IMR-90 (cell line): ENCODE data around the gene ROGDI. TPM values are rescaled to one million over a fixed set of nuclear protein-coding genes. Genes with fewer than 3 reads are reported as not detected.
A peak's percentile ranks its signal among the peaks of the same experiment; 100 is the strongest.

ENCODE experiments used
- ATAC-seq: fragments of 200-7000 bp; cut with Tn5 transposase; 2 replicates; pipeline ENCODE4 v1.9.1; 2020; ENCODE audit warnings: low read depth, mild to moderate bottlenecking, moderate library complexity
- BruUV-seq: library from RNA; stranded (reverse); fragments of 400-500 nt; replicated peaks from 2 replicates; lab custom pipeline; 2021; lab: Mats Ljungman, UMichigan
- CTCF ChIA-PET: fragments of 300-600 bp; formaldehyde crosslinking; extraction: SDS; loops from one replicate; lab custom pipeline; 2021; ENCODE audit warnings: antibody characterized with exemption; lab: Yijun Ruan, JAX
- POLR2A ChIA-PET: fragments of 300-600 bp; sonication (Branson Sonifier 250); formaldehyde crosslinking; loops from one replicate; lab custom pipeline; 2022; ENCODE audit warnings: antibody characterized with exemption; ENCODE audit not compliant: unreplicated experiment; lab: Charles Lee
- DNase-seq: peaks from one replicate; pipeline ENCODE4 v3.0.0; 2013
- H2AFZ ChIP-seq: replicated peaks from 2 replicates; pipeline ENCODE3; 2013; ENCODE audit warnings: low read length, mild to moderate bottlenecking; ENCODE audit not compliant: poor library complexity
- H2AK5ac ChIP-seq: 2 replicates; pipeline ENCODE4 v1.6.1; 2013; ENCODE audit warnings: low read depth, low read length, inconsistent platforms
- H2AK9ac ChIP-seq: replicated peaks from 2 replicates; pipeline ENCODE3; 2013; ENCODE audit warnings: mild to moderate bottlenecking, low read depth, low read length, moderate library complexity; ENCODE audit not compliant: poor library complexity
- H2BK120ac ChIP-seq: 2 replicates; pipeline ENCODE4 v1.6.1; 2013; ENCODE audit warnings: low read depth, low read length, inconsistent platforms
- H2BK15ac ChIP-seq: 3 replicates; pipeline ENCODE4 v1.6.1; 2013; ENCODE audit warnings: low read depth, low read length, inconsistent platforms
- H2BK20ac ChIP-seq: 2 replicates; pipeline ENCODE4 v1.6.1; 2013; ENCODE audit warnings: low read depth, mild to moderate bottlenecking, inconsistent platforms, low read length, moderate library complexity
- H2BK5ac ChIP-seq: 2 replicates; pipeline ENCODE4 v1.6.1; 2013; ENCODE audit warnings: mild to moderate bottlenecking, low read depth, low read length, inconsistent platforms; ENCODE audit not compliant: poor library complexity, severe bottlenecking
- H3K14ac ChIP-seq: replicated peaks from 2 replicates; pipeline ENCODE4 v1.6.1; 2013; ENCODE audit warnings: low read depth, low read length, inconsistent platforms
- H3K18ac ChIP-seq: 2 replicates; pipeline ENCODE4 v1.6.1; 2013; ENCODE audit warnings: low read depth, low read length, control low read depth
- H3K23ac ChIP-seq: 2 replicates; pipeline ENCODE4 v1.6.1; 2013; ENCODE audit warnings: low read depth, low read length, inconsistent platforms
- H3K27ac ChIP-seq: 2 replicates; pipeline ENCODE4 v1.5.1; 2013; ENCODE audit warnings: mild to moderate bottlenecking, control low read depth, low read length; ENCODE audit not compliant: insufficient read depth
- H3K27me3 ChIP-seq: 2 replicates; pipeline ENCODE4 v1.6.1; 2013; ENCODE audit warnings: low read length; ENCODE audit not compliant: control insufficient read depth, insufficient read depth
- H3K36me3 ChIP-seq: 2 replicates; pipeline ENCODE4 v1.6.1; 2013; ENCODE audit warnings: low read length, mixed read lengths; ENCODE audit not compliant: control insufficient read depth, insufficient read depth
- H3K4ac ChIP-seq: 2 replicates; pipeline ENCODE4 v1.6.1; 2013; ENCODE audit warnings: low read depth, low read length, inconsistent platforms
- H3K4me1 ChIP-seq: 2 replicates; pipeline ENCODE4 v1.6.1; 2013; ENCODE audit warnings: low read length, mixed read lengths; ENCODE audit not compliant: control insufficient read depth, insufficient read depth
- H3K4me2 ChIP-seq: 2 replicates; pipeline ENCODE4 v1.6.1; 2013; ENCODE audit warnings: low read depth, mild to moderate bottlenecking, control low read depth, low read length, moderate library complexity
- H3K4me3 ChIP-seq: 2 replicates; pipeline ENCODE4 v1.5.1; 2013; ENCODE audit warnings: low read depth, mild to moderate bottlenecking, control low read depth, low read length, moderate library complexity; ENCODE audit not compliant: insufficient read depth
- H3K56ac ChIP-seq: 2 replicates; pipeline ENCODE4 v1.6.1; 2013; ENCODE audit warnings: low read length, inconsistent platforms; ENCODE audit not compliant: insufficient read depth; ENCODE audit errors: extremely low read depth
- H3K79me1 ChIP-seq, 2 experiments: 2 replicates each; pipeline ENCODE4 v1.6.1; 2013; ENCODE audit warnings: low read length in 2 of 2, inconsistent platforms in 1 of 2, low read depth in 1 of 2
- H3K9ac ChIP-seq: 2 replicates; pipeline ENCODE4 v1.6.1; 2013; ENCODE audit warnings: low read depth, low read length, control low read depth
- H3K9me1 ChIP-seq: 2 replicates; pipeline ENCODE4 v1.6.1; 2013; ENCODE audit warnings: low read length, inconsistent platforms; ENCODE audit not compliant: insufficient read depth
- H3K9me3 ChIP-seq: 2 replicates; pipeline ENCODE4 v1.6.1; 2013; ENCODE audit warnings: low read length; ENCODE audit not compliant: control insufficient read depth, insufficient read depth
- H4K20me1 ChIP-seq: 2 replicates; pipeline ENCODE4 v1.6.1; 2013; ENCODE audit warnings: low read length, inconsistent platforms; ENCODE audit not compliant: insufficient read depth
- H4K5ac ChIP-seq: 2 replicates; pipeline ENCODE4 v1.6.1; 2013; ENCODE audit warnings: mild to moderate bottlenecking, low read depth, low read length, control low read depth
- H4K8ac ChIP-seq, 2 experiments: 2 replicates each; pipeline ENCODE4 v1.6.1; 2013; ENCODE audit warnings: low read depth in 2 of 2, low read length in 2 of 2, control low read depth in 1 of 2, inconsistent platforms in 1 of 2
- H4K91ac ChIP-seq: 2 replicates; pipeline ENCODE4 v1.6.1; 2013; ENCODE audit warnings: low read depth, low read length, inconsistent platforms; ENCODE audit not compliant: insufficient read depth
- BHLHE40 ChIP-seq: fragments of 150-350 bp; IDR thresholded peaks from 2 replicates; pipeline ENCODE4 v1.6.1; 2016; ENCODE audit warnings: mild to moderate bottlenecking, low read depth, low read length
- CEBPB ChIP-seq: IDR thresholded peaks from 2 replicates; pipeline ENCODE4 v1.6.1; 2012; ENCODE audit warnings: low read depth, low read length, improper control_type of control experiment
- CHD1 ChIP-seq: IDR thresholded peaks from 2 replicates; pipeline ENCODE4 v1.6.1; 2012; ENCODE audit warnings: low read depth, low read length, improper control_type of control experiment
- CTCF ChIP-seq: conservative IDR thresholded peaks from 2 replicates; pipeline ENCODE4 v1.5.1; 2012; ENCODE audit warnings: mild to moderate bottlenecking, low read depth, low read length, improper control_type of control experiment
- ELK1 ChIP-seq: fragments of 150-350 bp; IDR thresholded peaks from 2 replicates; pipeline ENCODE4 v1.6.1; 2016; ENCODE audit warnings: low read depth, mild to moderate bottlenecking, low read length, moderate library complexity, borderline replicate concordance
- MAFK ChIP-seq: IDR thresholded peaks from 2 replicates; pipeline ENCODE4 v1.6.1; 2012; ENCODE audit warnings: low read depth, low read length, improper control_type of control experiment
- MAZ ChIP-seq: IDR thresholded peaks from 2 replicates; pipeline ENCODE4 v1.6.1; 2012; ENCODE audit warnings: low read depth, mild to moderate bottlenecking, low read length, improper control_type of control experiment, moderate library complexity, borderline replicate concordance
- MXI1 ChIP-seq: IDR thresholded peaks from 2 replicates; pipeline ENCODE4 v1.6.1; 2012; ENCODE audit warnings: low read depth, mild to moderate bottlenecking, low read length, moderate library complexity, borderline replicate concordance
- NFE2L2 ChIP-seq: fragments of 150-350 bp; IDR thresholded peaks from 2 replicates; pipeline ENCODE4 v1.6.1; 2016; ENCODE audit warnings: low read depth, mild to moderate bottlenecking, low read length
- POLR2A ChIP-seq: IDR thresholded peaks from 2 replicates; pipeline ENCODE4 v1.6.1; 2012; ENCODE audit warnings: mild to moderate bottlenecking, low read depth, low read length
- RAD21 ChIP-seq: IDR thresholded peaks from 2 replicates; pipeline ENCODE4 v1.6.1; 2012; ENCODE audit warnings: low read length, improper control_type of control experiment
- RCOR1 ChIP-seq: IDR thresholded peaks from 2 replicates; pipeline ENCODE4 v1.6.1; 2012; ENCODE audit warnings: mild to moderate bottlenecking, low read length, improper control_type of control experiment; ENCODE audit not compliant: insufficient replicate concordance
- SMC3 ChIP-seq: fragments of 150-350 bp; IDR thresholded peaks from 2 replicates; pipeline ENCODE4 v1.6.1; 2016; ENCODE audit warnings: low read depth, mild to moderate bottlenecking, antibody characterized with exemption, low read length, moderate library complexity
- USF2 ChIP-seq: fragments of 150-350 bp; IDR thresholded peaks from 2 replicates; pipeline ENCODE4 v1.6.1; 2017; ENCODE audit warnings: mild to moderate bottlenecking, antibody characterized with exemption, low read length, low read depth
- WGBS, 2 experiments: methylation state at CpG; one replicate each; pipeline versions ENCODE4 v1.1.5 to v1.1.7; 2013; ENCODE audit warnings: missing lambda C conversion rate in 2 of 2; ENCODE audit not compliant: insufficient read length in 1 of 2; ENCODE audit errors: extremely low coverage in 2 of 2; 5-methylcytosine and 5-hydroxymethylcytosine counted together
- dilution Hi-C: fragments of 300-500 bp; cut with HindIII; formaldehyde crosslinking; loops from one replicate; pipeline ENCODE4 v1.14.3; 2018; ENCODE audit warnings: low sequenced_read_pairs; ENCODE audit not compliant: unreplicated experiment
- in situ Hi-C: fragments of 300-500 bp; cut with MboI; formaldehyde crosslinking; loops from 3 replicates; pipeline ENCODE4 v1.14.3; 2019; ENCODE audit warnings: low sequenced_read_pairs, inconsistent platforms, mixed read lengths
- intact Hi-C: fragments of 100-400 bp; cut with micrococcal nuclease; formaldehyde crosslinking; loops from 2 replicates; pipeline ENCODE4 v1.10.0; 2022
- polyA plus RNA-seq, 3 experiments: library from polyadenylated mRNA; depleted of rRNA; stranded (reverse); fragments of >200 nt; gene quantifications; 2 replicates each; pipeline ENCODE4 v1.2.3, GENCODE V29; 2012; ENCODE audit warnings: low replicate concordance in 1 of 3
- total RNA-seq: library from RNA; depleted of rRNA; stranded (reverse); fragments of >200 nt; gene quantifications from 2 replicates; pipeline ENCODE4 v1.2.3, GENCODE V29; 2012

ROGDI gene
- total and polyA plus RNA-seq, 2 of the 4 experiments (the other 2 are of a cell fraction): 13.6 to 27.1 TPM

- H2AK9ac ChIP-seq: no peak overlapping the region
- H4K20me1 ChIP-seq: peaks cover 57% of the 10 kb centered on the region
- H3K9me1 ChIP-seq: peaks cover 4% of the 10 kb centered on the region; the same call in 1 of the 2 replicates
- H3K4ac ChIP-seq: no peak overlapping the region
- H4K5ac ChIP-seq: no peak overlapping the region
- H4K8ac ChIP-seq: no peak overlapping the region
- in situ Hi-C loops: no loop called here
- DNase-seq (peak; percentile 6), ATAC-seq (no peak)
- intact Hi-C loops: no loop called here
- no peak overlapping the region for H3K18ac ChIP-seq
- H3K23ac ChIP-seq: peak overlapping the region; percentile 63
- no peak overlapping the region; the same call in 1 of the 2 replicates for H3K14ac ChIP-seq
- H3K79me1 ChIP-seq: peaks cover 10 to 65% of the 10 kb centered on the region in 2 experiments; a peak in 3 of 4 replicates
- peak overlapping the region; percentile 75 for H3K4me2 ChIP-seq
- H2BK5ac ChIP-seq: no peak overlapping the region
- no peak overlapping the region for H3K9ac ChIP-seq
- peaks cover 14% of the 10 kb centered on the region for H3K36me3 ChIP-seq
- no peak overlapping the region for H2AK5ac ChIP-seq
- CTCF ChIA-PET: no interaction called here
- H3K4me3 ChIP-seq: no peak overlapping the region
- H3K4me1 ChIP-seq: peaks cover 11% of the 10 kb centered on the region
- no peak overlapping the region for H2AFZ ChIP-seq
- H3K27ac ChIP-seq: no peak overlapping the region
- H3K9me3 ChIP-seq: no peaks in the 10 kb centered on the region
- BruUV-seq: no TSS peak
- POLR2A ChIA-PET: no interaction called here
- dilution Hi-C loops: no loop called here
- no peak overlapping the region for H2BK15ac ChIP-seq
- H4K91ac ChIP-seq: no peak overlapping the region
- H2BK20ac ChIP-seq: no peak overlapping the region
- no peak overlapping the region for H3K56ac ChIP-seq
- TF ChIP-seq POLR2A (no peak), SMC3 (no peak), MXI1 (no peak), RCOR1 (no peak), CHD1 (no peak), RAD21 (no peak), NFE2L2 (no peak), ELK1 (no peak), USF2 (no peak), MAZ (no peak), CEBPB (no peak), MAFK (no peak), CTCF (no peak), BHLHE40 (no peak)
- H3K27me3 ChIP-seq: no peaks in the 10 kb centered on the region
- H2BK120ac ChIP-seq: no peak overlapping the region
- WGBS, 2 experiments: no CpG with 5 or more reads among the region's 3 CpGs
These were observed 47.8 kb upstream of the ROGDI start for GRCh38 chr16:4850211-4850610.
